Caco-2 (cell line): ENCODE measurements around the gene NUP85. TPM values are rescaled to one million over a fixed set of nuclear protein-coding genes. Genes with fewer than 3 reads are reported as not detected.

Experiments
- BruUV-seq: library from RNA; stranded (reverse); fragments of 400-500 nt; replicated peaks from 2 replicates; lab custom pipeline; 2021; lab: Mats Ljungman, UMichigan
- CTCF ChIA-PET: fragments of 300-600 bp; sonication (Branson Sonifier 250); formaldehyde crosslinking; loops from one replicate; lab custom pipeline; 2022; ENCODE audit warnings: antibody characterized with exemption; lab: Charles Lee
- POLR2A ChIA-PET: fragments of 300-600 bp; sonication (Branson Sonifier 250); formaldehyde crosslinking; loops from one replicate; lab custom pipeline; 2022; ENCODE audit warnings: antibody characterized with exemption; lab: Charles Lee
- DNase-seq, 2 experiments: peaks; one replicate each; pipeline versions ENCODE4 v3.0.0 to v3.0.0-alpha.2; 2020 to 2022
- H3K27me3 ChIP-seq: replicated peaks from 2 replicates; pipeline ENCODE4 v1.6.0; 2011; ENCODE audit warnings: low read length; ENCODE audit not compliant: control insufficient read depth, insufficient read depth
- H3K36me3 ChIP-seq: 2 replicates; pipeline ENCODE4 v1.5.1; 2011; ENCODE audit warnings: low read length; ENCODE audit not compliant: control insufficient read depth, insufficient read depth
- H3K4me1 ChIP-seq: fragments of 250-450 bp; sonication (Bioruptor Pico); 2 replicates; pipeline ENCODE4 v1.5.1; 2020; ENCODE audit warnings: mild to moderate bottlenecking
- H3K4me3 ChIP-seq: 2 replicates; pipeline ENCODE4 v1.5.1; 2011; ENCODE audit warnings: low read depth, mild to moderate bottlenecking, control low read depth, low read length
- H3K9me3 ChIP-seq: fragments of 250-450 bp; sonication (Bioruptor Pico); 2 replicates; pipeline ENCODE4 v1.5.1; 2020; ENCODE audit warnings: mild to moderate bottlenecking, moderate library complexity
- H3K27ac Mint-ChIP-seq: one replicate; pipeline ENCODE4 v1.8.0; 2022; ENCODE audit warnings: mixed read lengths; ENCODE audit not compliant: unreplicated experiment
- H3K27me3 Mint-ChIP-seq: one replicate; pipeline ENCODE4 v1.8.0; 2022; ENCODE audit warnings: mixed read lengths; ENCODE audit not compliant: insufficient read depth, unreplicated experiment
- H3K36me3 Mint-ChIP-seq: one replicate; pipeline ENCODE4 v1.8.0; 2022; ENCODE audit warnings: mild to moderate bottlenecking, mixed read lengths; ENCODE audit not compliant: insufficient read depth, unreplicated experiment
- H3K4me1 Mint-ChIP-seq: one replicate; pipeline ENCODE4 v1.8.0; 2022; ENCODE audit warnings: low read depth, mixed read lengths; ENCODE audit not compliant: unreplicated experiment
- H3K4me3 Mint-ChIP-seq: one replicate; pipeline ENCODE4 v1.8.0; 2022; ENCODE audit warnings: mild to moderate bottlenecking, moderate library complexity, mixed read lengths; ENCODE audit not compliant: unreplicated experiment
- H3K9me3 Mint-ChIP-seq: one replicate; pipeline ENCODE4 v1.8.0; 2022; ENCODE audit warnings: mixed read lengths; ENCODE audit not compliant: unreplicated experiment
- intact Hi-C: fragments of 100-400 bp; cut with micrococcal nuclease; formaldehyde crosslinking; loops from one replicate; pipeline ENCODE4 v1.10.0; 2022; ENCODE audit not compliant: unreplicated experiment
- total RNA-seq: library from RNA; stranded (reverse); gene quantifications from 2 replicates; pipeline ENCODE4 v1.2.3, GENCODE V29; 2022
- TF ChIP-seq, protein P1 (sequence below), 2 experiments: fragments of 200-600 bp in 1 of 2; IDR thresholded peaks; 1 replicate in 1 of 2; 2 replicates in 1 of 2; pipeline versions ENCODE4 v1.5.1 to v1.8.0; 2011 to 2022; ENCODE audit warnings: antibody characterized with exemption in 1 of 2, control low read depth in 1 of 2, inconsistent platforms in 1 of 2, low read depth in 1 of 2, low read length in 1 of 2, mild to moderate bottlenecking in 1 of 2, moderate library complexity in 1 of 2; ENCODE audit not compliant: insufficient read depth in 1 of 2, severe bottlenecking in 1 of 2, unreplicated experiment in 1 of 2

NUP85 gene
- total RNA-seq, 1 experiment from 2014 or later, result 119 TPM

DNA sequence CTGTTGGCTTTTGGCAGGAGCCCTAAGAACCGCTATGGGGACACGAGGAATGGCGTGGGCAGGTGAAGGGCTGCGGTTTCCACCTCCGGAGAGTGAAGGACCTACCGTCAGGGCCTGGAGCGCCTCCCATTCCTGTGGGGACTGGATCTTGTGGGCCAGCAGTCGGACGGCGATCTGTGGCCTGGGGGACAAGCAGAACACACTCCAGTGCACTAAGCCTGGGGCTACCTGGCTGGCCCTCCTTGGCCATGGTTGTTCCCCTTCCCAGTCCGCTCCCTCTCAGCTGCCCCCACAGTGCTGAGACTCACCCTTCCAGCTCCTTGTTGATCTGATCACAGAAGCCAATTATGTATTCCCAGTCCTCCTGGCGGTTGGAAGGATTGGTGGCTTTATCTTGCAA, 40.9 kb downstream of the NUP85 start:
- ChIA-PET CTCF (no interaction called here), POLR2A (interaction anchor here (0.7 kb wide), 2 partner anchors 11 to 708 kb away, joined by 3 to 4 read pairs; no protein-coding TSS in a partner anchor)
- H3K27me3 Mint-ChIP-seq, result no peaks in the 10 kb centered on the region
- intact Hi-C loops, result no loop called here
- no TSS peak for BruUV-seq
- peaks cover 3% of the 10 kb centered on the region for H3K4me1 Mint-ChIP-seq
- Histone ChIP-seq H3K4me1 (0 out of 2 replicates have a peak, but pooled peaks cover under 1% of the 10 kb centered on the region), H3K27me3 (no peaks in the 10 kb centered on the region), H3K36me3 (peaks cover 2% of the 10 kb centered on the region), H3K9me3 (no peaks in the 10 kb centered on the region), H3K4me3 (no peak overlapping the region)
- TF ChIP-seq, protein P1, sequence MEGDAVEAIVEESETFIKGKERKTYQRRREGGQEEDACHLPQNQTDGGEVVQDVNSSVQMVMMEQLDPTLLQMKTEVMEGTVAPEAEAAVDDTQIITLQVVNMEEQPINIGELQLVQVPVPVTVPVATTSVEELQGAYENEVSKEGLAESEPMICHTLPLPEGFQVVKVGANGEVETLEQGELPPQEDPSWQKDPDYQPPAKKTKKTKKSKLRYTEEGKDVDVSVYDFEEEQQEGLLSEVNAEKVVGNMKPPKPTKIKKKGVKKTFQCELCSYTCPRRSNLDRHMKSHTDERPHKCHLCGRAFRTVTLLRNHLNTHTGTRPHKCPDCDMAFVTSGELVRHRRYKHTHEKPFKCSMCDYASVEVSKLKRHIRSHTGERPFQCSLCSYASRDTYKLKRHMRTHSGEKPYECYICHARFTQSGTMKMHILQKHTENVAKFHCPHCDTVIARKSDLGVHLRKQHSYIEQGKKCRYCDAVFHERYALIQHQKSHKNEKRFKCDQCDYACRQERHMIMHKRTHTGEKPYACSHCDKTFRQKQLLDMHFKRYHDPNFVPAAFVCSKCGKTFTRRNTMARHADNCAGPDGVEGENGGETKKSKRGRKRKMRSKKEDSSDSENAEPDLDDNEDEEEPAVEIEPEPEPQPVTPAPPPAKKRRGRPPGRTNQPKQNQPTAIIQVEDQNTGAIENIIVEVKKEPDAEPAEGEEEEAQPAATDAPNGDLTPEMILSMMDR (IDR thresholded peaks at IDR 0.05; ENCODE audit: insufficient read depth in 1 of 2, low read depth in 1 of 2, low read length in 1 of 2, severe bottlenecking in 1 of 2, unreplicated experiment in 1 of 2), result no peak
- DNase-seq, result no peak
- no peak overlapping the region for H3K27ac Mint-ChIP-seq
- H3K36me3 Mint-ChIP-seq, result peaks cover 46% of the 10 kb centered on the region
- H3K4me3 Mint-ChIP-seq, result no peak overlapping the region
- H3K9me3 Mint-ChIP-seq, result no peaks in the 10 kb centered on the region

DNA sequence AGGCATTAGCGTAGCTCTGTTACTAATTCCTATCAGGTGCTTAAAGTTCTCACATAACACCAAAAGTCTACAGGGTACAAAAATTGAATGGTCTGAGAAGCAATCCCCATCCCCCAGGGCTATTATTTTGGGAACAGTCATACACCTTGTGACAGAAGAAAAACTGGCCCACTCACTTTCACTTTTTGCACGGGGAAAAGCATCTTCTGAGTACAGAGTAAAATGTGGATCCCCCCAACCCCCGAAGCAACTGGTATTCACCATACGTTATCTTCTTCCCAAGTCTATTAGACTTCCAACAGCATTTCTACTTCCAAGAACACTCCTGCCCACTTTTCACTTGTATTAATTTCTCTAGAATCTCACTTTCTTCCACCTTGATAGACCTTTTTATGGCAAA, 44.1 kb downstream of the NUP85 start:
- ChIA-PET POLR2A (interaction anchor here (0.6 kb wide), 1 partner anchor 156 kb away, joined by 3 read pairs; the partner anchor contains the start of gene GRB2), CTCF (interaction anchor here (0.5 to 1.1 kb wide), 3 partner anchors 21 to 209 kb away, joined by 3 to 4 read pairs (median 3); partner anchors contain the start of gene MIF4GD)
- Mint-ChIP-seq H3K4me3 (no peak overlapping the region), H3K9me3 (no peaks in the 10 kb centered on the region), H3K27me3 (no peaks in the 10 kb centered on the region), H3K27ac (no peak overlapping the region), H3K4me1 (peaks cover 22% of the 10 kb centered on the region), H3K36me3 (peaks cover 26% of the 10 kb centered on the region)
- Histone ChIP-seq H3K4me1 (no peaks in the 10 kb centered on the region), H3K9me3 (no peaks in the 10 kb centered on the region), H3K27me3 (no peaks in the 10 kb centered on the region), H3K36me3 (peaks cover 2% of the 10 kb centered on the region; the same call in 1 of the 2 replicates), H3K4me3 (no peak overlapping the region)
- TF ChIP-seq, protein P1 (IDR thresholded peaks at IDR 0.05; ENCODE audit: insufficient read depth in 1 of 2, low read depth in 1 of 2, low read length in 1 of 2, severe bottlenecking in 1 of 2, unreplicated experiment in 1 of 2), result no peak
- intact Hi-C loops, result no loop called here
- no peak for DNase-seq
- BruUV-seq, result no TSS peak

DNA sequence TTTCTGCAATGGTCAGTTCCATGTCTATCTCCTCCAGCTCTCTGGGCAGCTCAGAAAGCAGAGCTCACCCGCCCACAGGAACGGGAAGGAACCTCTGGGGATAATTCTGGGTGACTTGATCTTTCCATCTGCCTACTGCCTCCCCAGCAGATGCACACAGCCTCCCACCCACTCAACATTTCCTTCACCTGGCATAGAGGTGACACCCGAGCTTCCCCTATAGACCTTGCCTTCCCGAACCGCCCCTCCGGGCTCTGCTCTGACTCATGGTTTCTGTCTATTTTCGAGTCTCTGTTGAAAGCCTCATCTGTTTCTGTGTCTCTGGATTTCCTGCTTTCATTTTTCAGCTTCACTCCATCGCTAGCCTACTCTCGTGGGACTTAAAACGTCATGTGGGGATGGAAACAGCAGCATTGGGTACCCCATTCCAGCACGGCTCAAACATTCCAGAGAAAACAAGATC, 44.6 kb downstream of the NUP85 start:
- TF ChIP-seq, protein P1 (IDR thresholded peaks at IDR 0.05; ENCODE audit: insufficient read depth in 1 of 2, low read depth in 1 of 2, low read length in 1 of 2, severe bottlenecking in 1 of 2, unreplicated experiment in 1 of 2), result no peak
- no TSS peak for BruUV-seq
- Histone ChIP-seq H3K36me3 (peaks cover 2% of the 10 kb centered on the region; the same call in 1 of the 2 replicates), H3K9me3 (no peaks in the 10 kb centered on the region), H3K4me3 (no peak overlapping the region), H3K4me1 (no peaks in the 10 kb centered on the region), H3K27me3 (no peaks in the 10 kb centered on the region)
- H3K36me3 Mint-ChIP-seq, result peaks cover 24% of the 10 kb centered on the region
- H3K4me3 Mint-ChIP-seq, result no peak overlapping the region
- POLR2A ChIA-PET, result interaction anchor here (0.6 kb wide), 1 partner anchor 156 kb away, joined by 3 read pairs; the partner anchor contains the start of gene GRB2
- H3K27me3 Mint-ChIP-seq, result no peaks in the 10 kb centered on the region
- H3K4me1 Mint-ChIP-seq, result peaks cover 22% of the 10 kb centered on the region
- intact Hi-C loops, result no loop called here
- DNase-seq, result no peak
- H3K27ac Mint-ChIP-seq, result no peak overlapping the region
- CTCF ChIA-PET, result interaction anchor here (1.1 kb wide), 1 partner anchor 21 kb away, joined by 3 read pairs; the partner anchor contains the start of gene MIF4GD
- no peaks in the 10 kb centered on the region for H3K9me3 Mint-ChIP-seq
